Esophagus (tissue), 2 donors: Measurements from ENCODE around the gene FGGY. TPM values are rescaled to one million over a fixed set of nuclear protein-coding genes. Genes with fewer than 3 reads are reported as not detected.
A peak's percentile ranks its signal among the peaks of the same experiment; 100 is the strongest.

ENCODE experiments used
- H3K27ac ChIP-seq, 2 donors: one replicate each; pipeline ENCODE4 v1.5.1; 2013; ENCODE audit warnings: low read depth in 2 of 2, mild to moderate bottlenecking in 2 of 2, inconsistent platforms in 1 of 2, low read length in 1 of 2, moderate library complexity in 1 of 2
- H3K27me3 ChIP-seq, 2 donors: one replicate each; pipeline ENCODE4 v1.6.1; 2013; ENCODE audit warnings: low read length in 2 of 2, control low read depth in 1 of 2, mild to moderate bottlenecking in 1 of 2; ENCODE audit not compliant: insufficient read depth in 2 of 2, control insufficient read depth in 1 of 2
- H3K36me3 ChIP-seq, 2 donors: one replicate each; pipeline ENCODE4 v1.6.1; 2013; ENCODE audit warnings: low read length in 1 of 2; ENCODE audit not compliant: control insufficient read depth in 2 of 2, insufficient read depth in 2 of 2
- H3K4me1 ChIP-seq, 2 donors: one replicate each; pipeline ENCODE4 v1.6.1; 2013; ENCODE audit warnings: low read length in 1 of 2; ENCODE audit not compliant: control insufficient read depth in 2 of 2, insufficient read depth in 2 of 2
- H3K4me3 ChIP-seq, 2 donors: one replicate each; pipeline ENCODE4 v1.5.1; 2013; ENCODE audit warnings: low read length in 2 of 2, mild to moderate bottlenecking in 2 of 2, low read depth in 1 of 2, moderate library complexity in 1 of 2
- H3K9me3 ChIP-seq, 2 donors: one replicate each; pipeline ENCODE4 v1.6.1; 2013; ENCODE audit warnings: mild to moderate bottlenecking in 2 of 2, low read depth in 1 of 2, low read length in 1 of 2, moderate library complexity in 1 of 2; ENCODE audit not compliant: control insufficient read depth in 2 of 2, insufficient read depth in 1 of 2
- WGBS, 2 donors: extraction: QIAGEN DNeasy Blood & Tissue Kit; methylation state at CpG; one replicate each; pipeline ENCODE4 v1.1.7; 2013; 5-methylcytosine and 5-hydroxymethylcytosine counted together
- polyA plus RNA-seq, 2 donors: library from polyadenylated mRNA; stranded (reverse); fragments of 200-250 nt; gene quantifications; one replicate each; pipeline ENCODE4 v1.2.3, GENCODE V29; 2013
- donor health status: healthy with polysubstance abuse.
- donor health status: Bipolar disorder and iron deficiency.

FGGY gene
- polyA plus RNA-seq, 2 donors = 2.4 to 4.4 TPM

DNA sequence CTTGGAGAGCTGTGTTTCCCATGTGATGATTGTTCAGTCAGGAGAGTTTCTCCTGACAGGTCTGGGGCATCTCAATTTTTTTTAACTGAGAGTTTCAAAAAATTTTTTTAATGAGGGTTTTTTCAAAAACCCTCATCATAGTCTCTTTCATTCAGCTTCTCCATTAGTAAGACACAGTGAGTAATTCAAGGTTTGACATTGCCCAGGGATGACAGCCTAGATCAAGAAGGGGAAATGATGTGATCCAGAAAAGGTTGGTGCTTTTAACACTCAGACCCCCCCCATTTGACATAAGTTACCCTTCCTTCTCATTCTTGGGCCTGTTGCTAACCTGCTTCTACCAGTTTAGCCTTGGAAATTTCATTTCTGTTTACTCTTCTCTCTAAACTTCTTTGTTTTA, 328.5 kb downstream of the FGGY start:
- no peaks in the 10 kb centered on the region for H3K4me1 ChIP-seq
- H3K36me3 ChIP-seq = no peaks in the 10 kb centered on the region
- no peak overlapping the region for H3K27ac ChIP-seq
- no peak overlapping the region for H3K4me3 ChIP-seq
- no peaks in the 10 kb centered on the region for H3K27me3 ChIP-seq
- no peaks in the 10 kb centered on the region for H3K9me3 ChIP-seq

DNA sequence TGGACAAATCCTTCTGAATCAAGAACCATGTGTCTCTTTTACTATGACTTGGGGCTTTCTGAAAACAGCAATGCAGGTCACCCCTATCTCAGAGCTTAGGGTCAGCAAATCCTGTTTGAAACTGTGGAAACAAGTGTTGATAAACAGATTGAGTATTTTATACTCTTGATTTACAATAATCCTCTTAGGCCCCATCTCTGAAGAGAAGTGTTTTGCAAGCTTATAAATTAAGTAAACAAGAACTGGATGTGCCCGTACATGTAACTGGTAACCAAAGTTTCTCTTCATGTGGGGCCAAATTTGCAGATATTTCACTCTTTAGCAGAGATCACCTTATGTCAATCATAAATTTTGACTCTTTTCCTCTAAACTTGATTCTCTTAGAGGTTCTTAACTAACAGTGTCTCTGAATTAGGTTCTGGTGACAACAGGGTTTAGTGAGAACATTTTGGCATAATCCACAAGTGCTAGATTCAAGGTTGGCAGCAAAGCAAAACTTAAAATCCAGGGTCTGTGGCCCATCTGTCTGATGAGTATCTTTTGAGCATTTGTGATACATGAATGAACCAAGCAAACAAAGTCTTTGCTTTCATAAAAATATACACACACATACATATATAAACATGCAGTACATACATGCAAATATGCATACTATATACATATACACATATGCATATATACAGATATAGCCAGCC, 334.8 kb downstream of the FGGY start:
- 37 to 60% methylated on average over 1 of the region's 1 CpG for WGBS, 2 donors
- H3K4me1 ChIP-seq = no peaks in the 10 kb centered on the region
- H3K4me3 ChIP-seq = no peak overlapping the region
- no peaks in the 10 kb centered on the region for H3K27me3 ChIP-seq
- no peaks in the 10 kb centered on the region for H3K9me3 ChIP-seq
- H3K27ac ChIP-seq = peak overlapping the region in 1 of 2 donors; percentile 24
- H3K36me3 ChIP-seq = no peaks in the 10 kb centered on the region

DNA sequence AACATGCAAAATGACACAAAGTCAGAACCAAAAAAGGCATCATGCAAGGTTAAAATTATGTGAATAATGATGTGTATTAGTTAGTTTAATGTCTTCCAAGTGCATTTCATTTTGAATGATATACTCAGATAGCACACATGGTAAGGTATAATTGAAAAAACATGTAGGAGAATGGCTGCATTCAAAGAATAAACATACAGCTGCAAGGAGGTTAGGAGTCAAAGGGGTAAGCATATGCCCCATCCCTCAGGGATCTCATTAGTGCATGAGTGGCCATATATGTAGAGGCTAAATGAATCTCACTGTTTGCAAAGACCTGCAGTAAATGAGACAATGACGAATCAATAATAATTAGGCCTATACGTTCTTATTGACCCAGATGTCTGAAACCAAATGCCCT, 338.2 kb downstream of the FGGY start:
- Histone ChIP-seq H3K27me3 (no peaks in the 10 kb centered on the region), H3K27ac (no peak overlapping the region), H3K36me3 (no peaks in the 10 kb centered on the region), H3K9me3 (no peaks in the 10 kb centered on the region), H3K4me1 (no peaks in the 10 kb centered on the region), H3K4me3 (no peak overlapping the region)
- WGBS, 2 donors = 96 to 98% methylated on average over 2 of the region's 2 CpGs

DNA sequence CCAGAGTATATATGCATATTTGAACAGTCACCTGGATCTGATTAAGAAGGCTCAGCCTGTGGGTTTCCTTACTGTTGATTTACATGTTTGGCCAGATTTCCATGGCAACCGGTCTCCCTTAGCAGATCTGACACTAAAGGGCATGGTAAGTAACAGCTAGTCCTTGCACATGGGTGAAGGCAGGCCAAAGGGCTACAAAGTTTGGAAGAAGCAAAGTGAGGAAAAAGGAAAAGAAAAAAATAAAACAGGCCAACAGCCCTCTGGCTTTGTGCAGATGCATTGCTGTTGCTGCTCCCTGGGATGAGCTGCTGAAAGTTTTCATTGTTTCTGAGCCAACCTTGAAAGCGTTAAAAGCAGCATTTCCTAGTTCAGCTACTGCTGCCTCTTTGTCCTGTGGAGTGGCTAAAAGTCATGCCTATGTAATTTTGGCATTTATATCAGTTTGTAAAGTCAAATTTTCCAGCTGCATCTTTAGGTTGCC, 341.4 kb downstream of the FGGY start:
- 41 to 53% methylated on average over 2 of the region's 2 CpGs for WGBS, 2 donors
- no peaks in the 10 kb centered on the region for H3K9me3 ChIP-seq
- no peaks in the 10 kb centered on the region for H3K36me3 ChIP-seq
- H3K4me1 ChIP-seq = no peaks in the 10 kb centered on the region
- H3K4me3 ChIP-seq = no peak overlapping the region
- H3K27ac ChIP-seq = no peak overlapping the region
- no peaks in the 10 kb centered on the region for H3K27me3 ChIP-seq

DNA sequence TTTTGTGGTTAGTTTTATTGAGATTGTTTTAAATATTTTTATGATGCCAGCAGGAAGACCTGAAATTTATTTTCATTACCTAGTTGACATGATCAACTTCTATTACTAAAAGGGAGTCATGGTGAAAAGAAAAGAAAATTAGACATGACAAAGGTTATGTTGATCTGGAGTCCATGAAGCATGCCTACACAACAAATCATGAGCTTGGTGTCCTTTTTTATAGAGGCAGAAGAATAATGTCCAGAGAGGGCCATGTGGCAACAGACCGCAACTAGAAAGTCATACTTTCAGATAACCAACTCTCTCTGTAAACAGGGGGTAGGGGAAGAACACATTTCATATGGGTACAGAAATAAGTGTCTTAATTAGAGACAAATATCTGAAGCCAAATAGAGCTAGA, 342.4 kb downstream of the FGGY start:
- no peaks in the 10 kb centered on the region for H3K27me3 ChIP-seq
- no peaks in the 10 kb centered on the region for H3K36me3 ChIP-seq
- H3K27ac ChIP-seq = no peak overlapping the region
- no peaks in the 10 kb centered on the region for H3K4me1 ChIP-seq
- no peaks in the 10 kb centered on the region for H3K9me3 ChIP-seq
- 94 to 98% methylated on average over 1 of the region's 1 CpG for WGBS, 2 donors
- no peak overlapping the region for H3K4me3 ChIP-seq

DNA sequence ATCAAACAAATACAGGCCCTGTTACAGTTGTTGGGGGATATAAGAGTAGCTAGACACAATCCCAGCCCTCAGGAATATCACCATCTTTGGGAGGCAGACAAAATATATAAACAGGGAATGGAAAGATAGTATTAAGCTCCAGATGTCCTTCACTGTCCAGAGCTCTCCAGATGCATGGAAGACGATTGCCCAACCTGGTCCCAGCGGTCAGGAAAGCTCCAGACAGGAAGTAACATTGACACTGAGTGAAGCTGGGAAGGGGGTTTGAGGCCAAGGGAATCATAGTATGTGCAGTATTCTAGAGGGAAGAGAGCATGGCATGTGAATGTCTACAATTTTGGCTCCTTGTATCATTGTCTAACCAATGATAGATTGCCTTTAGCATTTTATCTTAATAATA, 344.0 kb downstream of the FGGY start:
- H3K9me3 ChIP-seq = no peaks in the 10 kb centered on the region
- no peak overlapping the region for H3K27ac ChIP-seq
- H3K27me3 ChIP-seq = no peaks in the 10 kb centered on the region
- no peaks in the 10 kb centered on the region for H3K4me1 ChIP-seq
- H3K36me3 ChIP-seq = peaks cover 0 to 2% of the 10 kb centered on the region in 2 donors
- WGBS, 2 donors = 87 to 89% methylated on average over 2 of the region's 2 CpGs
- no peak overlapping the region for H3K4me3 ChIP-seq

DNA sequence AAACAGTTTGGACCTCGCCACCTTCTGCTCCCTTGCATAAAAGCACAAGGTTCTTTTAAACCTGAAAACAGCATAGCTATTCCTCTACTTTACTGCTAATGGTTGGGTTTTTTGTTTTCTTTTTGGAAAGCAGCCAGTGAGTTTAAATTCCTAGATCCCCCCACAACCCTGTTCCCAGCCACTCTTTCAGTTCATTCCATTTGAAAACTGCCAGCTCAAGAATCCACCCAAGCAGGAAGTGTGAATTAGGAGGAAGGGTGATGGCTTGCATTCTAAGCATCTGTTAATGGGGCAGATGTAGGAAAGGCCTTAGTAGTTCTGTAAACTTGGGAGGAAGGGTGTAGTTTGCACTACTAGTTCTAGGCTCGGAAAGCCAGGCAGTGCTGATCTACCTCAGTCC, 344.9 kb downstream of the FGGY start:
- Histone ChIP-seq H3K27ac (no peak overlapping the region), H3K27me3 (no peaks in the 10 kb centered on the region), H3K36me3 (peaks cover 0 to 2% of the 10 kb centered on the region in 2 donors), H3K9me3 (no peaks in the 10 kb centered on the region), H3K4me3 (no peak overlapping the region), H3K4me1 (no peaks in the 10 kb centered on the region)
- 92 to 94% methylated on average over 2 of the region's 2 CpGs for WGBS, 2 donors

DNA sequence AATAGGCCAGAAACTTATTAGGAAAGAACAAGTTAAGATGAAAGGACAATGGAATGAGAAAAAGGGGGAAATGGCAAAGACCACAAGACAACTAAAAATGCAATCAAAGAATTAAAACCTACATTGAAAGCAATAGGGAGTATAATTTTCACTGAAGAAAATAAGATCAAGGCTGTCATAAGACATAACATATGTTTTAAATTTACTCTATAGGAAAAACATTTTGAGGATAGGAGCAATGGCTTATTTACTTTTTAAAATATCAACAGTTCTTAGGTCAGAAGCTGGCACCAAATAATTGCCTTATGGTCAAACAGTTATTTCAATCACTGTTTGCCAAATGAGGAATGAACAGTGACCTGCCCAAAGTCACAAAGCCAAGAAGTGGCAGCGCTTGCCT, 346.6 kb downstream of the FGGY start:
- no peak overlapping the region for H3K4me3 ChIP-seq
- H3K27me3 ChIP-seq = no peaks in the 10 kb centered on the region
- no peaks in the 10 kb centered on the region for H3K4me1 ChIP-seq
- H3K36me3 ChIP-seq = peaks cover 0 to 2% of the 10 kb centered on the region in 2 donors
- 97 to 99% methylated on average over 1 of the region's 1 CpG for WGBS, 2 donors
- no peak overlapping the region for H3K27ac ChIP-seq
- H3K9me3 ChIP-seq = no peaks in the 10 kb centered on the region

DNA sequence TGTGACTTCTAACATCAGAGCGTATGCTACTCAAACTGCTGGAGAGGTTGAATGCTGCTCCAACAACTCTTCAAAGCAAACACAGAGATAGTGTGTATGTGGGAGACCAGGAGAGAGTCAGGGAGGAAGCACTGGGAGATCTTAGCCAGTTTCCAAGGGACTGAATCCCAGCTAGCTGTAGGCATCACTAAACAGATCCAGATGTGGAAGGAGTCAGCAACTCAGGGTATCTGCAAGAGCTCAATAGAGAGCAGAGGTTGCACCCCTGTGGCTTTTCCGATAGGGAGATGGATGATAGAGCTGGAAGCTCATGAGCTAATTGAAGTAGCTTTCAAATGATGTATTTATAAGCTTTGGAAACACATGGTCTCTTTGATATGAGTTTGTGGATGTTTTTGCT, 349.0 kb downstream of the FGGY start:
- H3K9me3 ChIP-seq = no peaks in the 10 kb centered on the region
- 74 to 81% methylated on average over 2 of the region's 2 CpGs for WGBS, 2 donors
- no peak overlapping the region for H3K4me3 ChIP-seq
- H3K36me3 ChIP-seq = peaks cover 0 to 2% of the 10 kb centered on the region in 2 donors
- no peak overlapping the region for H3K27ac ChIP-seq
- no peaks in the 10 kb centered on the region for H3K4me1 ChIP-seq
- H3K27me3 ChIP-seq = no peaks in the 10 kb centered on the region
